IMR-90 (cell line): ENCODE measurements around the gene FMNL3. TPM values are rescaled to one million over a fixed set of nuclear protein-coding genes. Genes with fewer than 3 reads are reported as not detected.
A peak's percentile ranks its signal among the peaks of the same experiment; 100 is the strongest.

ENCODE experiments used
- ATAC-seq: fragments of 200-7000 bp; cut with Tn5 transposase; 2 replicates; pipeline ENCODE4 v1.9.1; 2020; ENCODE audit warnings: low read depth, mild to moderate bottlenecking, moderate library complexity
- BruUV-seq: library from RNA; stranded (reverse); fragments of 400-500 nt; replicated peaks from 2 replicates; lab custom pipeline; 2021; lab: Mats Ljungman, UMichigan
- CTCF ChIA-PET: fragments of 300-600 bp; formaldehyde crosslinking; extraction: SDS; loops from one replicate; lab custom pipeline; 2021; ENCODE audit warnings: antibody characterized with exemption; lab: Yijun Ruan, JAX
- POLR2A ChIA-PET: fragments of 300-600 bp; sonication (Branson Sonifier 250); formaldehyde crosslinking; loops from one replicate; lab custom pipeline; 2022; ENCODE audit warnings: antibody characterized with exemption; ENCODE audit not compliant: unreplicated experiment; lab: Charles Lee
- DNase-seq: peaks from one replicate; pipeline ENCODE4 v3.0.0; 2013
- H2AFZ ChIP-seq: replicated peaks from 2 replicates; pipeline ENCODE3; 2013; ENCODE audit warnings: low read length, mild to moderate bottlenecking; ENCODE audit not compliant: poor library complexity
- H2AK5ac ChIP-seq: 2 replicates; pipeline ENCODE4 v1.6.1; 2013; ENCODE audit warnings: low read depth, low read length, inconsistent platforms
- H2AK9ac ChIP-seq: replicated peaks from 2 replicates; pipeline ENCODE3; 2013; ENCODE audit warnings: mild to moderate bottlenecking, low read depth, low read length, moderate library complexity; ENCODE audit not compliant: poor library complexity
- H2BK120ac ChIP-seq: 2 replicates; pipeline ENCODE4 v1.6.1; 2013; ENCODE audit warnings: low read depth, low read length, inconsistent platforms
- H2BK15ac ChIP-seq: 3 replicates; pipeline ENCODE4 v1.6.1; 2013; ENCODE audit warnings: low read depth, low read length, inconsistent platforms
- H2BK20ac ChIP-seq: 2 replicates; pipeline ENCODE4 v1.6.1; 2013; ENCODE audit warnings: low read depth, mild to moderate bottlenecking, inconsistent platforms, low read length, moderate library complexity
- H2BK5ac ChIP-seq: 2 replicates; pipeline ENCODE4 v1.6.1; 2013; ENCODE audit warnings: mild to moderate bottlenecking, low read depth, low read length, inconsistent platforms; ENCODE audit not compliant: poor library complexity, severe bottlenecking
- H3K14ac ChIP-seq: replicated peaks from 2 replicates; pipeline ENCODE4 v1.6.1; 2013; ENCODE audit warnings: low read depth, low read length, inconsistent platforms
- H3K18ac ChIP-seq: 2 replicates; pipeline ENCODE4 v1.6.1; 2013; ENCODE audit warnings: low read depth, low read length, control low read depth
- H3K23ac ChIP-seq: 2 replicates; pipeline ENCODE4 v1.6.1; 2013; ENCODE audit warnings: low read depth, low read length, inconsistent platforms
- H3K27ac ChIP-seq: 2 replicates; pipeline ENCODE4 v1.5.1; 2013; ENCODE audit warnings: mild to moderate bottlenecking, control low read depth, low read length; ENCODE audit not compliant: insufficient read depth
- H3K27me3 ChIP-seq: 2 replicates; pipeline ENCODE4 v1.6.1; 2013; ENCODE audit warnings: low read length; ENCODE audit not compliant: control insufficient read depth, insufficient read depth
- H3K36me3 ChIP-seq: 2 replicates; pipeline ENCODE4 v1.6.1; 2013; ENCODE audit warnings: low read length, mixed read lengths; ENCODE audit not compliant: control insufficient read depth, insufficient read depth
- H3K4ac ChIP-seq: 2 replicates; pipeline ENCODE4 v1.6.1; 2013; ENCODE audit warnings: low read depth, low read length, inconsistent platforms
- H3K4me1 ChIP-seq: 2 replicates; pipeline ENCODE4 v1.6.1; 2013; ENCODE audit warnings: low read length, mixed read lengths; ENCODE audit not compliant: control insufficient read depth, insufficient read depth
- H3K4me2 ChIP-seq: 2 replicates; pipeline ENCODE4 v1.6.1; 2013; ENCODE audit warnings: low read depth, mild to moderate bottlenecking, control low read depth, low read length, moderate library complexity
- H3K4me3 ChIP-seq: 2 replicates; pipeline ENCODE4 v1.5.1; 2013; ENCODE audit warnings: low read depth, mild to moderate bottlenecking, control low read depth, low read length, moderate library complexity; ENCODE audit not compliant: insufficient read depth
- H3K56ac ChIP-seq: 2 replicates; pipeline ENCODE4 v1.6.1; 2013; ENCODE audit warnings: low read length, inconsistent platforms; ENCODE audit not compliant: insufficient read depth; ENCODE audit errors: extremely low read depth
- H3K79me1 ChIP-seq, 2 experiments: 2 replicates each; pipeline ENCODE4 v1.6.1; 2013; ENCODE audit warnings: low read length in 2 of 2, inconsistent platforms in 1 of 2, low read depth in 1 of 2
- H3K9ac ChIP-seq: 2 replicates; pipeline ENCODE4 v1.6.1; 2013; ENCODE audit warnings: low read depth, low read length, control low read depth
- H3K9me1 ChIP-seq: 2 replicates; pipeline ENCODE4 v1.6.1; 2013; ENCODE audit warnings: low read length, inconsistent platforms; ENCODE audit not compliant: insufficient read depth
- H3K9me3 ChIP-seq: 2 replicates; pipeline ENCODE4 v1.6.1; 2013; ENCODE audit warnings: low read length; ENCODE audit not compliant: control insufficient read depth, insufficient read depth
- H4K20me1 ChIP-seq: 2 replicates; pipeline ENCODE4 v1.6.1; 2013; ENCODE audit warnings: low read length, inconsistent platforms; ENCODE audit not compliant: insufficient read depth
- H4K5ac ChIP-seq: 2 replicates; pipeline ENCODE4 v1.6.1; 2013; ENCODE audit warnings: mild to moderate bottlenecking, low read depth, low read length, control low read depth
- H4K8ac ChIP-seq, 2 experiments: 2 replicates each; pipeline ENCODE4 v1.6.1; 2013; ENCODE audit warnings: low read depth in 2 of 2, low read length in 2 of 2, control low read depth in 1 of 2, inconsistent platforms in 1 of 2
- H4K91ac ChIP-seq: 2 replicates; pipeline ENCODE4 v1.6.1; 2013; ENCODE audit warnings: low read depth, low read length, inconsistent platforms; ENCODE audit not compliant: insufficient read depth
- BHLHE40 ChIP-seq: fragments of 150-350 bp; IDR thresholded peaks from 2 replicates; pipeline ENCODE4 v1.6.1; 2016; ENCODE audit warnings: mild to moderate bottlenecking, low read depth, low read length
- CHD1 ChIP-seq: IDR thresholded peaks from 2 replicates; pipeline ENCODE4 v1.6.1; 2012; ENCODE audit warnings: low read depth, low read length, improper control_type of control experiment
- CTCF ChIP-seq: conservative IDR thresholded peaks from 2 replicates; pipeline ENCODE4 v1.5.1; 2012; ENCODE audit warnings: mild to moderate bottlenecking, low read depth, low read length, improper control_type of control experiment
- ELK1 ChIP-seq: fragments of 150-350 bp; IDR thresholded peaks from 2 replicates; pipeline ENCODE4 v1.6.1; 2016; ENCODE audit warnings: low read depth, mild to moderate bottlenecking, low read length, moderate library complexity, borderline replicate concordance
- FOS ChIP-seq: fragments of 150-350 bp; IDR thresholded peaks from 2 replicates; pipeline ENCODE4 v1.6.1; 2016; ENCODE audit warnings: low read depth, low read length
- MAZ ChIP-seq: IDR thresholded peaks from 2 replicates; pipeline ENCODE4 v1.6.1; 2012; ENCODE audit warnings: low read depth, mild to moderate bottlenecking, low read length, improper control_type of control experiment, moderate library complexity, borderline replicate concordance
- MXI1 ChIP-seq: IDR thresholded peaks from 2 replicates; pipeline ENCODE4 v1.6.1; 2012; ENCODE audit warnings: low read depth, mild to moderate bottlenecking, low read length, moderate library complexity, borderline replicate concordance
- NFE2L2 ChIP-seq: fragments of 150-350 bp; IDR thresholded peaks from 2 replicates; pipeline ENCODE4 v1.6.1; 2016; ENCODE audit warnings: low read depth, mild to moderate bottlenecking, low read length
- POLR2A ChIP-seq: IDR thresholded peaks from 2 replicates; pipeline ENCODE4 v1.6.1; 2012; ENCODE audit warnings: mild to moderate bottlenecking, low read depth, low read length
- RAD21 ChIP-seq: IDR thresholded peaks from 2 replicates; pipeline ENCODE4 v1.6.1; 2012; ENCODE audit warnings: low read length, improper control_type of control experiment
- RCOR1 ChIP-seq: IDR thresholded peaks from 2 replicates; pipeline ENCODE4 v1.6.1; 2012; ENCODE audit warnings: mild to moderate bottlenecking, low read length, improper control_type of control experiment; ENCODE audit not compliant: insufficient replicate concordance
- RFX5 ChIP-seq: IDR thresholded peaks from 2 replicates; pipeline ENCODE4 v1.8.0; 2012; ENCODE audit warnings: low read depth, mild to moderate bottlenecking, low read length, moderate library complexity
- SMC3 ChIP-seq: fragments of 150-350 bp; IDR thresholded peaks from 2 replicates; pipeline ENCODE4 v1.6.1; 2016; ENCODE audit warnings: low read depth, mild to moderate bottlenecking, antibody characterized with exemption, low read length, moderate library complexity
- WGBS, 2 experiments: methylation state at CpG; one replicate each; pipeline versions ENCODE4 v1.1.5 to v1.1.7; 2013; ENCODE audit warnings: missing lambda C conversion rate in 2 of 2; ENCODE audit not compliant: insufficient read length in 1 of 2; ENCODE audit errors: extremely low coverage in 2 of 2; 5-methylcytosine and 5-hydroxymethylcytosine counted together
- dilution Hi-C: fragments of 300-500 bp; cut with HindIII; formaldehyde crosslinking; loops from one replicate; pipeline ENCODE4 v1.14.3; 2018; ENCODE audit warnings: low sequenced_read_pairs; ENCODE audit not compliant: unreplicated experiment
- in situ Hi-C: fragments of 300-500 bp; cut with MboI; formaldehyde crosslinking; loops from 3 replicates; pipeline ENCODE4 v1.14.3; 2019; ENCODE audit warnings: low sequenced_read_pairs, inconsistent platforms, mixed read lengths
- intact Hi-C: fragments of 100-400 bp; cut with micrococcal nuclease; formaldehyde crosslinking; loops from 2 replicates; pipeline ENCODE4 v1.10.0; 2022
- polyA plus RNA-seq, 3 experiments: library from polyadenylated mRNA; depleted of rRNA; stranded (reverse); fragments of >200 nt; gene quantifications; 2 replicates each; pipeline ENCODE4 v1.2.3, GENCODE V29; 2012; ENCODE audit warnings: low replicate concordance in 1 of 3
- total RNA-seq: library from RNA; depleted of rRNA; stranded (reverse); fragments of >200 nt; gene quantifications from 2 replicates; pipeline ENCODE4 v1.2.3, GENCODE V29; 2012

FMNL3 gene
- total and polyA plus RNA-seq, 2 of the 4 experiments (the other 2 are of a cell fraction), result 16.3 to 36.4 TPM

DNA sequence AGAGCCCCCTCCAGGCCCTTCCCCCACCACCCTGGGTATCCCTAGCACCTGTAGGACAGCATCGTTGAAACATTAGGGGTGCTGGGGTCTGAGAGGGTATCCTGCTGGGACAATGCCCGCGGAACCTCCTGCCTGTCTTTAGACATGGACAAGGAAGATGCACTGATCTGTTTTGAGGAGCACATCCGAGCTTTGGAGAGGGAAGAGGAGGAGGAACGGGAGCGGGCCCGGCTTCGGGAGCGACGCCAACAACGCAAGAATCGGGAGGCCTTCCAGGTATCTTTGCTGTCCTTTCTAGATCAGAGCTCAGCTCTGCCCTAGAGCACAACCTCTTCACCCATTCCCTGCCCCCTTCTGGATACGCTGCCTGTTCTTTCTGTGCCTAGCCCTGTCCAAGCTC lies 70.6 kb downstream of the FMNL3 start:
- in situ Hi-C loops, result no loop called here
- BruUV-seq, result no TSS peak

More for the DNA sequence above, 70.6 kb downstream of the FMNL3 start:
- Histone ChIP-seq H2BK120ac (no peak overlapping the region), H3K27ac (no peak overlapping the region), H3K23ac (no peak overlapping the region), H4K5ac (no peak overlapping the region), H2AK9ac (peak overlapping the region; percentile 17), H3K4me3 (no peak overlapping the region), H4K8ac (no peak overlapping the region), H3K56ac (no peak overlapping the region), H3K9ac (no peak overlapping the region; the same call in 1 of the 2 replicates), H3K79me1 (no peaks in the 10 kb centered on the region; a peak in 1 of 4 replicates), H4K20me1 (peaks cover 3% of the 10 kb centered on the region; the same call in 1 of the 2 replicates), H4K91ac (no peak overlapping the region), H2BK20ac (no peak overlapping the region), H2BK5ac (no peak overlapping the region), H3K4me1 (peaks cover 5% of the 10 kb centered on the region; the same call in 1 of the 2 replicates), H2AK5ac (no peak overlapping the region), H3K9me3 (no peaks in the 10 kb centered on the region), H2BK15ac (no peak overlapping the region), H3K18ac (no peak overlapping the region), H3K14ac (no peak overlapping the region), H3K36me3 (peaks cover 20% of the 10 kb centered on the region), H3K27me3 (no peaks in the 10 kb centered on the region), H3K9me1 (no peaks in the 10 kb centered on the region), H3K4ac (no peak overlapping the region), H2AFZ (no peak overlapping the region), H3K4me2 (no peak overlapping the region)
- TF ChIP-seq CTCF, result no peak
- TF ChIP-seq RFX5, result no peak
- no peak for TF ChIP-seq FOS
- TF ChIP-seq ELK1, result no peak
- no peak for TF ChIP-seq NFE2L2
- no peak for TF ChIP-seq MXI1
- TF ChIP-seq CHD1, result no peak
- no peak for TF ChIP-seq MAZ
- TF ChIP-seq BHLHE40, result no peak
- no peak for TF ChIP-seq RCOR1
- no peak for TF ChIP-seq SMC3
- TF ChIP-seq POLR2A, result no peak
- TF ChIP-seq RAD21, result no peak
- DNase-seq, result no peak
- ChIA-PET CTCF (interaction anchor here (1.6 kb wide), 1 partner anchor 18 kb away, joined by 4 read pairs; no protein-coding TSS in a partner anchor), POLR2A (no interaction called here)
- dilution Hi-C loops, result no loop called here
- no peak for ATAC-seq
- 81% methylated on average over 11 of the region's 13 CpGs; no CpG with 5 or more reads in 1 of the 2 experiments for WGBS, 2 experiments
- intact Hi-C loops, result loop anchor here (2.0 kb wide), 2 partner anchors 70 to 126 kb away; partner anchors contain the start of gene FMNL3
